AG10803 (cell line): ENCODE results near the gene CCNQ.

ENCODE experiments used
- DNase-seq: peaks from one replicate; pipeline ENCODE4 v3.0.0; 2010; ENCODE audit warnings: low read depth
- H3K4me3 ChIP-seq: 2 replicates; pipeline ENCODE4 v1.5.1; 2011; ENCODE audit warnings: mild to moderate bottlenecking, low read length, control low read depth
- TF ChIP-seq, protein P1 (sequence below): conservative IDR thresholded peaks from 2 replicates; pipeline ENCODE4 v1.5.1; 2011; ENCODE audit warnings: mild to moderate bottlenecking, low read length, control low read depth, inconsistent platforms

The CCNQ gene

DNA sequence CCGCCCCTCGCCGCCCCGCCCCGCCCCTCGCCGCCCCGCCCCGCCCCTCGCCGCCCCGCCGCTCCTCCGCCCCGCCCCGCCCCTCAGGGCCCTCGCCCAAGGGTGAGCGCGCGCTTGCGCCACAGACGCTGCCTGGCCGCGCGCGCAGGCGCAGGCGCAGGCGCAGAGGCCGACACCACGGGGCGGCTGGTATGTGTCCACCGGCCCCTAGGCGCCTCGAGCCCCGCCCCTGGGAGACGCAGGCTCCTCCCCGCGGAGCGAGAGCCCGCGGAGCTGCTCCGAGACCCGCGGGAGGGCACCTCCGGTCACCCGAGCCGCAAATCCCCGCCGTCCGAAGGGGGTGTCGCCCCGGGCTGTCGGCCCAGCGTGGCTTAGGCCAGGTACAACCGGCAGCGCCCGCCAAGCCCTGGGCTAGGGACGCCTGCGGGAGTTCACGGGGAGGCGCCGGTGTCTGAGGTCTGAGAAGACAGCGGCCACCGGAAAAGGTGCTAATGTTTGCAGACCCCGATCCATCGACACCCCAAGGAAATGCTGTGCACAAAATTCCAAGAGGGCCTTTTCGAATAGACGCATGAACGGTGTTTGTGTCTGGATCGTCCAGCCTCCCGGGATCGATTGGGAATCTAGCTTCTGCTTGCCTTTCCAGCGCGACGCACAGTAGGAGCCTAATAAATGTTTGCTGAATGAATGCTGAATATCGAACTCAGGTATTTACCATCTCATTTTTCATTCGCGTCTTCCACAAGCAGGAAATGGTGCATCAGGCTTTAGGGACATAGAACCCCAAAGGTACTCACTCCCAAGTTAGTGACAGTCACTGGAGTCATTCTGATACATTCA lies 473 bp upstream of the CCNQ start:
- H3K4me3 ChIP-seq, result peak overlapping the region; percentile 71
- TF ChIP-seq, protein P1, sequence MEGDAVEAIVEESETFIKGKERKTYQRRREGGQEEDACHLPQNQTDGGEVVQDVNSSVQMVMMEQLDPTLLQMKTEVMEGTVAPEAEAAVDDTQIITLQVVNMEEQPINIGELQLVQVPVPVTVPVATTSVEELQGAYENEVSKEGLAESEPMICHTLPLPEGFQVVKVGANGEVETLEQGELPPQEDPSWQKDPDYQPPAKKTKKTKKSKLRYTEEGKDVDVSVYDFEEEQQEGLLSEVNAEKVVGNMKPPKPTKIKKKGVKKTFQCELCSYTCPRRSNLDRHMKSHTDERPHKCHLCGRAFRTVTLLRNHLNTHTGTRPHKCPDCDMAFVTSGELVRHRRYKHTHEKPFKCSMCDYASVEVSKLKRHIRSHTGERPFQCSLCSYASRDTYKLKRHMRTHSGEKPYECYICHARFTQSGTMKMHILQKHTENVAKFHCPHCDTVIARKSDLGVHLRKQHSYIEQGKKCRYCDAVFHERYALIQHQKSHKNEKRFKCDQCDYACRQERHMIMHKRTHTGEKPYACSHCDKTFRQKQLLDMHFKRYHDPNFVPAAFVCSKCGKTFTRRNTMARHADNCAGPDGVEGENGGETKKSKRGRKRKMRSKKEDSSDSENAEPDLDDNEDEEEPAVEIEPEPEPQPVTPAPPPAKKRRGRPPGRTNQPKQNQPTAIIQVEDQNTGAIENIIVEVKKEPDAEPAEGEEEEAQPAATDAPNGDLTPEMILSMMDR, result no peak
- DNase-seq, result peak; percentile 80

DNA sequence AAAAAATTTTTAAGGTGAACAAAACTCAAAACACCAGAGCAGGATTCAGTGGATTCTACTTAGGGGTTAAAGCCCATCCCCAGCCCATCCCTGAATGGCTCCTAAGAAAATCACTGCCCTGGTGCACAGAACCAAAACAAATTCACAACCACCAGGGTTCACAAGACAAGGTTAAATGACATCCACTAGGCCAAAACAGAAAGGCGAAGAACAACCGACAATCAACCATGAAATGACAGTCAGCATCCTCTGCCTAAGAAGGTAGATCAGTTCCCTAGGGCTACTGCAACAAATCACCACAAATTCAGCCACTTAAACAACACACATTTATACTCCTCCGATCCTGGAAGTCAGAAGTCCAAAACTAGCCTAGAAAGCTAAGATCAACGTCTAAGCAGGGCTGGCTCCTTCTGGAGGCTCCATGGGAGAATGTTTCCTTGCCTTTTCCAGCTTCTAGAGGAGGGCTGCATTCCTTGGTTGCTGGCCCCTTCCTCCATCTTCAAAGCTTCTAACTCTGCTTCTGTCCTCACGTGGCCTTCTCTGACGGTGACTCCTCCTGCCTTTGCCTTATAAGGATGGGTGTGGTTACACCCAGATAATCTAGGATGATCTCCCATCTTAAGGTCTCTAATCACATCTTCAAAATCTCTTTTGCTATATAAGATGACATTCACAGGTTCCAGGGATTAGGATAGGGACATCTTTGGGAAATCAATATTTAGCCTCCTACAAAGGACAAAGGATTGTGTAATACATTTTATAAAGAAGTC lies 1.8 kb downstream of the CCNQ start:
- no peak overlapping the region for H3K4me3 ChIP-seq
- DNase-seq, result no peak
- TF ChIP-seq, protein P1, result no peak

DNA sequence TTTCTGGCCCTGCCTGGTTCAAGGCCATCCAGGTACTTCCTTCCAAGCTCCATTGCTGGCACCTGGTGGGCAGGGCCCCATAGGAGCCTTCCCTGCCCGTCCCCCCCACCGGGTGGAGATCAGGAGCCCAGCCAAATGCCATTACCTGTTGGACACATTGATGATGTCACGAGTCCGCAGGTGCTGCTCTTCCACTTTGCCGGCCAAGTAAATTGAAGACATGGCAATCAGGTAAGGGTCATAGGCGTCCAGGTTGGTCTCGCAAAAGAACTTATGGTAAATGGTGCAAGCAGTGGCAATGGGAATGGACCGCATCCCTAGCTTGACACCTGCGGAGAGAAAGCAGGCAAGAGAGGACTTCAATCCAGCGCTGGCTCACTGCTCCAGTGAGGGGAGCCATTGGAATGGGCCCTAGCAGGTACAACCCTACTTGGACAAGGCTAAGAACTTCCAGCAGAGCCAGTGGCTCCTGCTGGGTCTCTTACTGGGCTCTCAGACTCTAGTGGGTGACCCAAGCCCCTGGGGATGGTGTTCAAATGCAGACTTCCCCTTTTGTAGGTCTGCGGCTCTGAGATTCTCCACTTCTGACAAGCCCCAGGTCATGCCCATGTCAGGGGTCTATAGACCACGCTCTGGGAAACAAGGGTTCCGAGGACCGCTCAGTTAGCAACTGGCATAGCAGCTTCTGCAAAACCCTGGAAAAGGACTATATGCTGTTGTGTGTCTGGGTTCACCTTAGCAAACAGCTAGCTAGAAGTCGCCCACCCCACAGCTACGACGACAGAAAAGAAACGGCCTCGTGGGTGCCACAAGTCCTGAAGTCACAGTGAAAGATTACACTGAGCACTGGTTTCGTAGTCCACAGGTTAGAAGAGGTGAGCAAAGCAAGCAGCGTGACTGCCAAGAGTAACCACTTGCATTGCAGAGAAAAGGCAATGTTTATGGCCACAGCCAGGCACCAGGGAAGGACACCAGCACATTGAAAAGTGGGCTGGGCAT lies 2.8 kb downstream of the CCNQ start:
- no peak for DNase-seq
- H3K4me3 ChIP-seq, result no peak overlapping the region
- TF ChIP-seq, protein P1, result no peak

DNA sequence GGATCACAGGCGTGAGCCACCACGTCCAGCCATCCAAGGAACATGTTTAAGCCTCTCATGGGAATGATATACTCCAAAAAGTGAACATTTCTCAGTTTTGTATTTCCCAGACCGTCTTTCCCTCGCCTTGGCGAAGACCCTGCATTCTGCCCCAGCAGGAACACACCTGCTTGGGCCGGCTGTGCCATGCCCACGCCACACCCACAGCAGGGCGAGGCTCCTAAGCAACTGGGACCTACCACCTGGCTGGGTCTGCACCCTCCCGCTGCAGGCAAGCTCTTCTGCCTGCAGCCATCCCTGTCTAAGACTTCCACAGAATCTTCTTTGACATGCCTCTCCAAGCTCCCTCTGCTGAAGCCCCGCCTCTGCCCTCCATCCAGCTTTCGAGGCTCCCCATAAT lies 3.6 kb downstream of the CCNQ start:
- TF ChIP-seq, protein P1, result no peak
- no peak for DNase-seq
- H3K4me3 ChIP-seq, result no peak overlapping the region

DNA sequence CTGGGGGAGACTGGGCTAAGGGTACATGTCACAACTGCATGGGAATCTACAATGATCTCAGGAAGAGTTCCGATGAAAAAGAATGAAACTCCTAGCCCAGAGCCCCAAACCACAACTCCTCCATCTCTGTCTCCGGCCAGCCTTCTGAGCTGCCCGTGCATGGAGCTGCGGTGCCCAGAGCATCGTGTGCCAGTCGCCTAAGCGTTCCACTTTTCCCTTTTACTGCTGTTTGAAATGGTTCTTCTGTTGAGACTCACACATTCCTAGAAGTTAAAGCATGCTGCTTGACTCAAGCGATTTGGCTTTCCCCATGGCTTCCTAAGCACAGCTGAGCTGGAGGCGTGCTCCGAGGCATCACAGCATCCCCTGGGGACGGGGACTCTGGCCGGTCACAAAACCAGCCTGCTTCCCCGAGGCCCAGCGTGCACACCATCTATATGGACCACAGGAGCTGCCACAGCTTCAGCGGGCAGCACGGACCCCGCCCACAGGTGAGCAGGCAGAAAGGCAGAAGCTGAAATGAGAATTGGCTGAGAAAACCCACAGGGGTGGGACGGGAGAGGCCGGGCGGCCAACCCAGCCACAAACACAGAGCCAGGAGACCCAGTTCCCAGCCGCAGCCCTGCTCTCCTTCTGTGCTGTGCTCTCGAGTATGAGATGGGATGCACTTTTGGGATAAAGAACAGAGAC lies 5.0 kb downstream of the CCNQ start:
- TF ChIP-seq, protein P1, result no peak
- DNase-seq, result no peak

GRCh38 chrX:153592966-153593688 lies 5.8 kb downstream of the CCNQ start:
- DNase-seq, result no peak
- TF ChIP-seq, protein P1, result no peak
- H3K4me3 ChIP-seq, result no peak overlapping the region

More for the DNA sequence above, 5.0 kb downstream of the CCNQ start:
- H3K4me3 ChIP-seq, result no peak overlapping the region
